GM21825 (cell line): ENCODE results near the gene RPL22.
"Not testable (repeated sequence)": the region's sequence is repeated elsewhere in the genome, so short reads cannot be mapped to it uniquely, and the experiment has no call there.

Experiments
- ATAC-seq: cut with Tn5 transposase; IDR thresholded peaks from one replicate; pipeline ENCODE4 v1.9.1; 2021; ENCODE audit warnings: mild to moderate bottlenecking, moderate library complexity; ENCODE audit not compliant: unreplicated experiment

The RPL22 gene

GRCh38 chr1:6234502-6235295 is 35.3 kb upstream of the RPL22 start:
- ATAC-seq: no peak

DNA sequence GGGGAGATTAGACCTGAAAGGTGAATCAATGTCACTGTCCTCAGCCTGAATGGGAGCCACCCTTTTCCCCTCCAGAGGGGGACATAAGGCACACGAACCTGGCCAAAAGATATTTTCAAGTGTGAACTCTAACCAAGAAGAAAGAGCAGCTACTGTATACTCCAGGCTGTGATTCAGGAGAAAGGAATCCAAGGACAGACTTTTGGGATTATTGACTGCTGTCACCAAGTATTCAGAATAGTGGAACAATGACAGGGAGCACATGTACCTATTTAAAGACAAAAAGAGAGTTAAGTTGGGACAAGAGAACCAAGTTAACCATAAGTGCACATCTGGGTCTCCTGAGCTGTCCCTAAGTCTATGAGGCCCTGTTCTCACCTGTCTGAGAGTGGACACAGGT is 34.0 kb upstream of the RPL22 start:
- ATAC-seq: no peak

- ATAC-seq: no peak
Measured at GRCh38 chr1:6225651-6226050, 26.3 kb upstream of the RPL22 start.

DNA sequence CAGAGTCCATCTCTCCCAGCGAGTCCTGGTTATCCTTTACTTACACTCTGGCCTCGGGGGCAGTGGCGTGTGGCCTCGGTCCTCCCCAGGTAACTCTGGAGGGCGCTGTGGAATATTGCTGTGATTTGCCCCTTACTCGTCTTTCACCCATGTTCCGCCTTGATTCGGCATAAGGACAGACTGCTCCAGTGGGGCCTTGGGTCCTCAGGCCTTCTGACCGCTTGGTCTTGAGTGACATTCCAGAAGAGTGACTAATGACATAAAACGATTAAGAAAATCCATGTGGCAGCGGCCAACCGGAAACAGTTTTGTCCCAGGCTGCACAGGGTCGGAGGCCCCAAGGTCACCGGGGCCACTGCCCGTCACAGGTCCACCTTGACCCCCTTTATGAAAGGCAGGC is 25.3 kb upstream of the RPL22 start:
- no peak for ATAC-seq

DNA sequence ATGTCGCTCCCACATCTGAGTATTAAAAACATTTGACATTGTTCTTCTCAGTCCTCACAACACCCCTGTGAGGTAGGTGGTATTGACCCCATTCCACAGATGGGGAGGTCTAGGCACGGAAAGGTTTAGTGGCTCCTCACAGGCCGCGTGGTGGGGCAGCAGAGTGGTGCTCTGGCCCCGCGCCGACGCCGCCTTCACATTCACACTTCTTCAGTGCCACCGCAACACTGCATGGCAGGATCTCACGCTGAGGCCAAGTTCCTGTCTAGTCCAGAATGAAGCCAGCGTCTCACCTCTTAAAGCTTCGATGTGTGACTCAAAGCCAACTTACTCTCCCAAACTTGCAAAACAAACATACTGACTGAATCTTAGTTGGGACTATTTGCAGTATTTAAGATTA is 24.2 kb upstream of the RPL22 start:
- ATAC-seq: no peak

DNA sequence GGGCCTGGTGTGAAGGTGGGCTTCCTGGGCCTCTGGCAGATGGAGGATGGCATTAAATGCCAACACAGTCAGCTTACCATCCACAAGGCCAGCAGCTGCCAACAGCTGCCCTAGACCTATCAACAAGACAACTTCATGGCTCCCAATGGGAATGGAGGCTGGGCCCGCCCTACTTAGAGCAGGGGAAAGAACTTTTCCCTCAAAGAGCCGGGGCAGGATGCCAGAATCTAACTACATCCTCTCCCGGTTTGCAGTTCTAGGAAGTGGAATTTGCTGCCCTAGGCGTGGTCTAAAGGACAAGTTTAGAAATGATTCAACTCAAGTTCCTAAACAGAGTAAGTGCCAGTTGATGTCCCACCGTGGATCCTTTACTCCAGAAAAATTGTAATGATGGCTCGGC is 23.2 kb upstream of the RPL22 start:
- ATAC-seq: no peak

- ATAC-seq: no peak
Measured at GRCh38 chr1:6221210-6221784, 21.9 kb upstream of the RPL22 start.

DNA sequence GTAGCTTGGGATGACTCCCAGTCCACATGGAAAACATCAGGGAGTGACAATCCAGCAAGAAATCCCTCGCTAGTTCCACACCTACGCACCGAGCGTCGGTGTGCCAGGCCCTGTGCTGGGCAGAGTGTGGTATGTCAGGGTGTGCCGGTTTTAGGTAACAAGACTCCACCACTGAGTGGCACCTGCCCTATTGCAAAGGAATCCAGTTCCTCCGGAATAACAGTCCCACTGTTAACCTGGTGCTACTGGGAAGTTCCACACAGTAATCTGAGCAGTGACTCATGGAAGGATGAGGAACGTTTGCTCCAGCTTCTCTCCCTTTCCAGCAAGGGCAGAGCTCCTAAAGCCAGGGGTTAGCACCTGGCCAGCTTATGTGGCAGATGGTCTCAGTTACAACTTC is 20.8 kb upstream of the RPL22 start:
- no peak for ATAC-seq

DNA sequence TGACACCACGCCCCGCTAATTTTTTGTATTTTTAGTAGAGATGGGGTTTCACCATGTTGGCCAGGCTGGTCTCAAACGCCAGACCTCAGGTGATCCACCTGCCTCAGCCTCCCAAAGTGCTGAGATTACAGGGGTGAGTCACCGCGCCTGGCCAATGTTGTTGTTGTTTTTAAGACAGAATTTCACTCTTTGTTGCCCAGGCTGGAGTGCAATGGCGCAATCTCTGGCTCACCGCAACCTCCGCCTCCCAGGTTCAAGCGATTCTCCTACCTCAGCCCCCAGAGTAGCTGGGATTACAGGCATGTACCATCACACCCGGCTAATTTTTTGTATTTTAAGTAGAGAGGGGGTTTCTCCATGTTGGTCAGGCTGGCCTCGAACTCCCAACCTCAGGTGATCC is 20.2 kb upstream of the RPL22 start:
- ATAC-seq: not testable (repeated sequence)

- ATAC-seq: no peak
Measured at GRCh38 chr1:6218375-6219164, 19.2 kb upstream of the RPL22 start.

DNA sequence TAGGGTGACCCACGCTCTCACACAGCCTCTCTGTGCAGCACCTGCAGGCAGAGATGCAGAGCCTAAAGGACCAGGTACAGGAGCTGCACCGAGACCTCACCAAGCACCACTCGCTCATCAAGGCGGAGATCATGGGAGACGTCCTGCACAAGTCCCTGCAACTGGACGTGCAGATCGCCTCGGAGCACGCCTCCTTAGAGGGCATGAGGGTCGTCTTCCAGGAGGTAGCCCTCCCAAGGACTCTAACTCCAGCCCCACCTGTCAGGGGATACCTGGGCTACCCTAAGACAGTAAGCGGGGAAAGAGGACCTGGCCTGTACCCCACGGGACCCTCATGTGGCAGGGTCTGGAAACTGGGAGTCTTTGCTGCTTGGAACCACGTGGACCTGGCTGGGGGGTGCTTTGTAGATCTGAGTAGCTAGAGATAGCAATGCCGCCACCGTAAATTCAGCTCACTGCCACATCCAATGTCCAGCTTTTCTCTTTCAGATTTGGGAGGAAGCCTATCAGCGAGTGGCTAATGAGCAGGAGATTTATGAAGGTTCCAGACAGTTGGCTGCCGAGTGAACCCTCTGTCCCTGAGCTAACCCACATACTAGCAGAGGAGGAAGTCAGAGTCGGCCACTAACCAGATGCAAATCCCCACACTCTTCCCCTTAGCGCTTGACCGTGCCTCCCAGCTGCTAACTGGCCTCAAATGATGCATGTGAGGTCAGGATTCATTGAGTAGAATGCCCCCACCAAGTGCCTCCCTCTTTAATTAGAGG is 13.0 kb upstream of the RPL22 start:
- ATAC-seq: no peak

- no peak for ATAC-seq
Measured at GRCh38 chr1:6211731-6212130, 12.3 kb upstream of the RPL22 start.

- ATAC-seq: no peak
Measured at GRCh38 chr1:6210591-6211355, 11.4 kb upstream of the RPL22 start.

DNA sequence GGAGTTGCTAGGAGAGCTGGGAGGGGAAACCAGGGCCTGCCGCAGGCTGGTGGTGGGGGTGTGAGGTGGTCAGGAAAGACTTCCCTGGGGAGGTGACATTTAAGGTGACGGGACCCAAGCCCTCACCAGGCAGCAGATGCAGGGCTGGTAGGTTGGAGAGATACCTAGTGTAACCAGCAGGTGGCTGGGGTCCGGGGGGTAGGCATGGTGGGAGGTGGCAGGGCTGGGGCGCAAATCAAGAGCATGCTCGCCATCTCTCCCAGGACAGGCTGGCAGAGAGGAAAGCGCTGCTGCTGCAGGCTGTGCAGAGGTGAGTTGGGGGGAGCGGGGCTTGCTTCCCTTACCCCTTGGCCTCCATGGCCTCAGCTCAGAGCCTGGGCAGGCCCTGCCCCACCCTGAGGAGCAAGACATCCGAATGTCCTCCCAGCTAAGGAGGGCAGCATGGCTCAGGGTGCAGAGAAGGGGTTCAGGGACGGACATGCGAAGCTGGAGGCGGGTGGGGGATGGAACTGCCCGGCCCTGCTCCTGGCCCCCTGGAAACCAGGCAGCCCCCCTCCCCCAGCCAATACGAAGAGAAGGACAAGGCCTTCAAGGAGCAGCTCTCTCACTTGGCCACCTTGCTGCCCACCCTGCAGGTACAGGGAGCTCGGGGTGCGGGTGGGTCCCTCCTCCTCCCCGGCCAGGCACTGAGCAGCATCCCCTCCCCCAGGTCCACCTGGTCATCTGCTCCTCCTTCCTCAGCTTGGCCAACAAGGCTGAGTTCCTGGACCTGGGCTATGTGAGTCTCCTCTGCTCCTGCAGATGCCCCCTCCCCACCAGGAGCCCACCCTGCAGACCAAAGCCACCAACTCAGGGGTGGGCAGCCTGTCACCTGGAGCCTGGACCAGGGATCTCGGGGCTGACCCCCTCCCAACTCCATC is 10.5 kb upstream of the RPL22 start:
- ATAC-seq: no peak

DNA sequence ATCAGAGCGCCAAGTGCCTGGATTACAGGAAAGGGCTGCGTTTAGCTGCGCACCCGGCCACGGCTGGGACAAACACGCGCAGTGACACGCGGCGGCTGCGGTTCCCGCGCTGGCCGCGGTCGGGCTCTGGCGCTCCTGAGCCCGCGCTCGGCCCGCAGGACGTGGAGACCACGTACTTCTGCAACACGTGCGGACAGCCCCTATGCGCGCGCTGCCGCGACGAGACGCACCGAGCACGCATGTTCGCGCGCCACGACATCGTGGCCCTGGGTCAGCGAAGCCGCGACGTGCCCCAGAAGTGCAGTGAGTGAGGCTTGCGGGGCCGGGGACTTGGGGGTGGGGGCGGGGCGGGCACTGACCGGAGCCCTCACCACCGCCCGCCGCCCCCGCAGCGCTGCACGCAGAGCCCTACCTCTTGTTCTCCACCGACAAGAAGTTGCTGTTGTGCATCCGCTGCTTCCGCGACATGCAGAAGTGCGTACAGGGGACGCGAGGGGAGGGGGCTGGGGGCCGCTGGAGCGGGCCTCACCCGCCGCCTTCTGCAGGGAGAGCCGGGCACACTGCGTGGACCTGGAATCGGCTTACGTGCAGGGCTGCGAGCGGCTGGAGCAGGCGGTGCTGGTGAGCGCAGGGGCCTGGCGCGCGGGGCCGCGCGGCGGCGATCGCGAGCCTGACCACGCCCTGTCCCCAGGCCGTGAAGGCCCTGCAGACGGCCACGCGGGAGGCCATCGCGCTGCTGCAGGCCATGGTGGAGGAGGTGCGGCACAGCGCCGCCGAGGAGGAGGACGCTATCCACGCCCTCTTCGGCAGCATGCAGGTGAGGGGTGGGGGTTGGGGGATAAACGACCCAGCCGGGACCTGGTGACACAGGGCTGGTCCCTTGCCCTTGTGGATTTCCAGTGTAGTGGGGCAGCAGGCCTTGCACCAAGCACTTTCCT is 9.6 kb upstream of the RPL22 start:
- ATAC-seq: no peak

- no peak for ATAC-seq
Measured at GRCh38 chr1:6207921-6208320, 8.5 kb upstream of the RPL22 start.

DNA sequence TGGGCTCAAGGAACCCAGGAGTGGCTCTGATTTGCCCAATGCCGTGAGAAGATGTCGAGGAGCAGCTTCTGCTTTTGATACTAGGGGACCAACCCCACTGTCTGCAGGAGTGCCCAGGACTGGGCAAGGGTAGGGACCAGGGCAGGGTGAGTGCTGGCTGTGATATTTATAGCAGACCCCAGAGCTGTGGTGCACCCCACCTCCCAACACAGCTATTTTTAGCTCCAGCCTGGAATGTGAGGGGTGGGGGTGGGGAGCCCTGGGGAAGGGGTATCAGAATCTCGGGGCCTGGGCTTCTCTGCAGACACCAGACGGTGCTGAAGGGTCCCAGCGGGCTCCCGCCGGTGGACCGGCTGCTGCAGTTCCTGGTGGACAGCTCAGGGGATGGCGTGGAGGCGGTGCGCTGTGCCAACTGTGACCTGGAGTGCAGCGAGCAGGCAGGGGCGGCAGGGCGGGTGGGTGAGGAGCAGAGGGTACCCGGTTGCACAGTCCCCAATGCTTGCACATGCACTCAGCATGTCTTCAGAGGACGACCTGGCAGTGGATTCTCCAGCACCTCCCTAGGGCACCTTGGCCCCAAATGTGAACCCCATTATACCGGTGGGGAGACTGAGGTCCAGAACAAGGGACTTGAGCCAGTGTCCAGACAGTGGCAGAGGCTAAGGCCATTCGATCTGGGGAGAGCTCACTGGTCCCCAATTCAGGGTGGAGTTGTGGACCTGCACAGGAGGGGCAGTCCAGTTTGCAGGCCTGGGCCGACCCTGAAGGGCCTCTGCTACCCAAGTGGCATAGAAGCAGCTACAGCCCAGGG is 7.9 kb upstream of the RPL22 start:
- ATAC-seq: no peak

DNA sequence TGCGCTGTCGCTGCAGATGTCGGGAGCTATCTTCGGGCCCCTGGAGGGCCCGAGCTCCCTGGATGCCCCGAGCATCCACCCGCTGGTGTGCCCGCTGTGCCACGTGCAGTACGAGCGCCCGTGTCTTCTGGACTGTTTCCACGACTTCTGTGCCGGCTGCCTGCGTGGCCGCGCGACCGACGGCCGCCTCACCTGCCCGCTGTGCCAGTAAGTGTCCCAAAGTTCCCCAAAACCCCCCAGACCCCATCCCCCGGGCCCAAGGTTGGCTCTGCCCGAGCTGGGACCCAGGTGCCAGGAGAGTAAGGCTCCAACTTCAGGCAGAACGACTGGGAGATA is 7.1 kb upstream of the RPL22 start:
- ATAC-seq: no peak
